Measurements from ENCODE around the gene CCDC158.

Gene CCDC158

DNA sequence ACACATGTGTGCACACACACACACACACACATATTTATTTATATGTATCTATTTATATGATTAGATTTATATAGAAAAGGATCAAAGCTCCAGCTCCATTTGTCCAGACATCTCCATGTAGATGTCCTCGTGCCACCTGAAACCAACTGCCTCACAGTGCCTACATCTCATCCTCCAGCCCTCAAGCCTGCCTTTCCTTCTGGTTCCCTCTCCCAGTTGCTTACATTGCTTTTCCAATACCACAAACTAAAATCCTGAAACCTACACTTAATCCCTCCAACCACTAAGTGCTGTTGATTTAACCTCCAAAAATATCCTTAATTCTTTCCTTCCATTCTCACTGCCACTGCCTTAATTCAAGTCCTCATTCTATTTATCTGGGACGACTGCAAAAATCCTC lies 63.0 kb downstream of the CCDC158 start:
- Histone ChIP-seq H3K4me2 (ENCODE audit: low read length) (no peak overlapping the region), H2AFZ (no peak overlapping the region), H3K9me3 (ENCODE audit: control insufficient read depth, low read length) (no peaks in the 10 kb centered on the region), H3K79me2 (no peaks in the 10 kb centered on the region), H3K27ac (no peak overlapping the region), H3K27me3 (ENCODE audit: control insufficient read depth, insufficient read depth, low read length) (no peaks in the 10 kb centered on the region), H3K9ac (no peak overlapping the region), H3K4me3 (ENCODE audit: low read depth, low read length) (no peak overlapping the region), H3K36me3 (ENCODE audit: control insufficient read depth, insufficient read depth, low read length) (no peaks in the 10 kb centered on the region), H3K4me1 (no peaks in the 10 kb centered on the region)
- TF ChIP-seq, protein P1, sequence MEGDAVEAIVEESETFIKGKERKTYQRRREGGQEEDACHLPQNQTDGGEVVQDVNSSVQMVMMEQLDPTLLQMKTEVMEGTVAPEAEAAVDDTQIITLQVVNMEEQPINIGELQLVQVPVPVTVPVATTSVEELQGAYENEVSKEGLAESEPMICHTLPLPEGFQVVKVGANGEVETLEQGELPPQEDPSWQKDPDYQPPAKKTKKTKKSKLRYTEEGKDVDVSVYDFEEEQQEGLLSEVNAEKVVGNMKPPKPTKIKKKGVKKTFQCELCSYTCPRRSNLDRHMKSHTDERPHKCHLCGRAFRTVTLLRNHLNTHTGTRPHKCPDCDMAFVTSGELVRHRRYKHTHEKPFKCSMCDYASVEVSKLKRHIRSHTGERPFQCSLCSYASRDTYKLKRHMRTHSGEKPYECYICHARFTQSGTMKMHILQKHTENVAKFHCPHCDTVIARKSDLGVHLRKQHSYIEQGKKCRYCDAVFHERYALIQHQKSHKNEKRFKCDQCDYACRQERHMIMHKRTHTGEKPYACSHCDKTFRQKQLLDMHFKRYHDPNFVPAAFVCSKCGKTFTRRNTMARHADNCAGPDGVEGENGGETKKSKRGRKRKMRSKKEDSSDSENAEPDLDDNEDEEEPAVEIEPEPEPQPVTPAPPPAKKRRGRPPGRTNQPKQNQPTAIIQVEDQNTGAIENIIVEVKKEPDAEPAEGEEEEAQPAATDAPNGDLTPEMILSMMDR (IDR thresholded peaks at IDR 0.05), result no peak

GRCh38 chr4:76354517-76355473 lies 66.1 kb downstream of the CCDC158 start:
- Histone ChIP-seq H3K79me2 (no peaks in the 10 kb centered on the region), H3K36me3 (ENCODE audit: control insufficient read depth, insufficient read depth, low read length) (no peaks in the 10 kb centered on the region), H3K4me1 (no peaks in the 10 kb centered on the region), H3K27ac (no peak overlapping the region), H3K4me2 (ENCODE audit: low read length) (no peak overlapping the region), H3K9me3 (ENCODE audit: control insufficient read depth, low read length) (no peaks in the 10 kb centered on the region), H3K27me3 (ENCODE audit: control insufficient read depth, insufficient read depth, low read length) (no peaks in the 10 kb centered on the region), H3K4me3 (ENCODE audit: low read depth, low read length) (no peak overlapping the region), H3K9ac (no peak overlapping the region), H2AFZ (no peak overlapping the region)
- TF ChIP-seq, protein P1 (IDR thresholded peaks at IDR 0.05), result no peak

DNA sequence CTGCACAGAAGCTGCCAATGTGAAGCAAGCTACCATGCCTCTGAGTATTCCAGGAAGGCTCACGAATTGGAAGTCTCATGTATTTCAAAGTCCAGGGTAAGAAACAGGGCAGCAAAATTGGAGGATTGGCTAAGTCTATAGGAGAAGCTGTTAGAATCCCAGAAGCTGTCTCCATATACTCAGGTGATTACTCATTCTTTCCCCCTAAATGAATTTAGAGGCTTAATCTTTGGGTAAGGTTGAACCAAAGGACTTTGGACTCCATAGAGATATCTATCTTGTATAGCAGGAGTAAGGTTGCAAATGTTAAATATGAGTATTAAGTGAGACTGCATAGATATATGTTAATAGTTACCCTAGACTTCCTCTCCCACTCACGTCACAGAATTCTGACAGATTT lies 78.1 kb downstream of the CCDC158 start:
- Histone ChIP-seq H3K9me3 (ENCODE audit: control insufficient read depth, low read length) (no peaks in the 10 kb centered on the region), H3K79me2 (no peaks in the 10 kb centered on the region), H3K4me2 (ENCODE audit: low read length) (no peak overlapping the region), H3K27ac (no peak overlapping the region), H3K4me1 (no peaks in the 10 kb centered on the region), H3K36me3 (ENCODE audit: control insufficient read depth, insufficient read depth, low read length) (no peaks in the 10 kb centered on the region), H3K9ac (no peak overlapping the region), H2AFZ (no peak overlapping the region), H3K4me3 (ENCODE audit: low read depth, low read length) (no peak overlapping the region), H3K27me3 (ENCODE audit: control insufficient read depth, insufficient read depth, low read length) (no peaks in the 10 kb centered on the region)
- TF ChIP-seq, protein P1 (IDR thresholded peaks at IDR 0.05), result no peak

GRCh38 chr4:76342191-76342590 lies 78.8 kb downstream of the CCDC158 start:
- Histone ChIP-seq H3K4me2 (ENCODE audit: low read length) (no peak overlapping the region), H3K27me3 (ENCODE audit: control insufficient read depth, insufficient read depth, low read length) (no peaks in the 10 kb centered on the region), H3K27ac (no peak overlapping the region), H3K4me3 (ENCODE audit: low read depth, low read length) (no peak overlapping the region), H3K36me3 (ENCODE audit: control insufficient read depth, insufficient read depth, low read length) (no peaks in the 10 kb centered on the region), H3K9ac (no peak overlapping the region), H3K79me2 (no peaks in the 10 kb centered on the region), H3K4me1 (no peaks in the 10 kb centered on the region), H2AFZ (no peak overlapping the region), H3K9me3 (ENCODE audit: control insufficient read depth, low read length) (no peaks in the 10 kb centered on the region)
- TF ChIP-seq, protein P1 (IDR thresholded peaks at IDR 0.05), result no peak

GRCh38 chr4:76341063-76341462 lies 79.9 kb downstream of the CCDC158 start:
- Histone ChIP-seq H3K9ac (no peak overlapping the region), H3K4me1 (no peaks in the 10 kb centered on the region), H3K27ac (no peak overlapping the region), H3K4me3 (ENCODE audit: low read depth, low read length) (no peak overlapping the region), H3K27me3 (ENCODE audit: control insufficient read depth, insufficient read depth, low read length) (no peaks in the 10 kb centered on the region), H3K36me3 (ENCODE audit: control insufficient read depth, insufficient read depth, low read length) (no peaks in the 10 kb centered on the region), H2AFZ (no peak overlapping the region), H3K9me3 (ENCODE audit: control insufficient read depth, low read length) (no peaks in the 10 kb centered on the region), H3K4me2 (ENCODE audit: low read length) (no peak overlapping the region), H3K79me2 (no peaks in the 10 kb centered on the region)
- TF ChIP-seq, protein P1 (IDR thresholded peaks at IDR 0.05), result no peak

Measured in parathyroid adenoma (tissue), 2 donors.